Parathyroid adenoma (tissue), 2 donors: ENCODE measurements around the gene CPA5.

Experiments
- H2AFZ ChIP-seq: fragments of 300-600 bp; sonication (generic); one replicate; pipeline ENCODE4 v1.7.0; 2017; ENCODE audit warnings: antibody characterized with exemption, mild to moderate bottlenecking
- H3K27ac ChIP-seq: fragments of 300-600 bp; sonication (generic); one replicate; pipeline ENCODE4 v1.7.0; 2017
- H3K27me3 ChIP-seq: fragments of 300-600 bp; sonication (generic); one replicate; pipeline ENCODE4 v1.7.0; 2017; ENCODE audit warnings: low read length; ENCODE audit not compliant: control insufficient read depth, insufficient read depth
- H3K36me3 ChIP-seq: fragments of 300-600 bp; sonication (generic); one replicate; pipeline ENCODE4 v1.7.0; 2017; ENCODE audit warnings: low read length; ENCODE audit not compliant: control insufficient read depth, insufficient read depth
- H3K4me1 ChIP-seq: fragments of 300-600 bp; sonication (generic); one replicate; pipeline ENCODE4 v1.7.0; 2017; ENCODE audit warnings: control low read depth
- H3K4me2 ChIP-seq: fragments of 300-600 bp; sonication (generic); one replicate; pipeline ENCODE4 v1.7.0; 2017; ENCODE audit warnings: low read length
- H3K4me3 ChIP-seq: fragments of 300-600 bp; sonication (generic); one replicate; pipeline ENCODE4 v1.7.0; 2017; ENCODE audit warnings: low read depth, low read length
- H3K79me2 ChIP-seq: fragments of 300-600 bp; sonication (generic); one replicate; pipeline ENCODE4 v1.7.0; 2017; ENCODE audit warnings: control low read depth
- H3K9ac ChIP-seq: fragments of 300-600 bp; sonication (generic); one replicate; pipeline ENCODE4 v1.7.0; 2017; ENCODE audit warnings: mild to moderate bottlenecking
- H3K9me3 ChIP-seq: fragments of 300-600 bp; sonication (generic); one replicate; pipeline ENCODE4 v1.7.0; 2017; ENCODE audit warnings: low read length; ENCODE audit not compliant: control insufficient read depth
- TF ChIP-seq, protein P1 (sequence below): fragments of 300-600 bp; sonication (generic); IDR thresholded peaks from one replicate; pipeline ENCODE4 v1.7.0; 2017; ENCODE audit warnings: antibody characterized with exemption, mild to moderate bottlenecking
- donor health status: primary hyperparathyroidism.

CPA5 gene

DNA sequence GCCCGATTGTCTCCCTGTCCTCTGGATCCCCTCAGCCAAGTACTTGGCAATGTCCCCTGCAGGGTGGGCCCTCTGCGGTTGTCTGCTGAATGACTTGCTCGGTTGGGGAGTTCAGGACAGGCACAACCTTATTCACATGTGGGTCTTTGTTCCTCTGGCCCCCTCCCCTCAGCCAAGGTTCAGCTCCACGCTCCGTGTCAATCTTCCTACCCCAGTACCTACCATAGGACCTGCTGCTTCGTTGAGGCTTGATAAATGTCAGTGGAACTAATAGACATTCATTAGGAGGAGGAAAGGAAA lies 7.1 kb downstream of the CPA5 start:
- TF ChIP-seq, protein P1, sequence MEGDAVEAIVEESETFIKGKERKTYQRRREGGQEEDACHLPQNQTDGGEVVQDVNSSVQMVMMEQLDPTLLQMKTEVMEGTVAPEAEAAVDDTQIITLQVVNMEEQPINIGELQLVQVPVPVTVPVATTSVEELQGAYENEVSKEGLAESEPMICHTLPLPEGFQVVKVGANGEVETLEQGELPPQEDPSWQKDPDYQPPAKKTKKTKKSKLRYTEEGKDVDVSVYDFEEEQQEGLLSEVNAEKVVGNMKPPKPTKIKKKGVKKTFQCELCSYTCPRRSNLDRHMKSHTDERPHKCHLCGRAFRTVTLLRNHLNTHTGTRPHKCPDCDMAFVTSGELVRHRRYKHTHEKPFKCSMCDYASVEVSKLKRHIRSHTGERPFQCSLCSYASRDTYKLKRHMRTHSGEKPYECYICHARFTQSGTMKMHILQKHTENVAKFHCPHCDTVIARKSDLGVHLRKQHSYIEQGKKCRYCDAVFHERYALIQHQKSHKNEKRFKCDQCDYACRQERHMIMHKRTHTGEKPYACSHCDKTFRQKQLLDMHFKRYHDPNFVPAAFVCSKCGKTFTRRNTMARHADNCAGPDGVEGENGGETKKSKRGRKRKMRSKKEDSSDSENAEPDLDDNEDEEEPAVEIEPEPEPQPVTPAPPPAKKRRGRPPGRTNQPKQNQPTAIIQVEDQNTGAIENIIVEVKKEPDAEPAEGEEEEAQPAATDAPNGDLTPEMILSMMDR: no peak
- no peak overlapping the region for H3K9ac ChIP-seq
- H3K4me3 ChIP-seq: no peak overlapping the region
- H3K9me3 ChIP-seq: no peaks in the 10 kb centered on the region
- H2AFZ ChIP-seq: no peak overlapping the region
- no peaks in the 10 kb centered on the region for H3K27me3 ChIP-seq
- H3K36me3 ChIP-seq: no peaks in the 10 kb centered on the region
- no peak overlapping the region for H3K4me2 ChIP-seq
- H3K79me2 ChIP-seq: no peaks in the 10 kb centered on the region
- no peaks in the 10 kb centered on the region for H3K4me1 ChIP-seq
- no peak overlapping the region for H3K27ac ChIP-seq

- Histone ChIP-seq H3K27me3 (no peaks in the 10 kb centered on the region), H3K4me1 (no peaks in the 10 kb centered on the region), H3K79me2 (no peaks in the 10 kb centered on the region), H3K4me3 (no peak overlapping the region), H3K4me2 (no peak overlapping the region), H3K27ac (no peak overlapping the region), H2AFZ (no peak overlapping the region), H3K36me3 (no peaks in the 10 kb centered on the region), H3K9ac (no peak overlapping the region), H3K9me3 (no peaks in the 10 kb centered on the region)
- TF ChIP-seq, protein P1: no peak
Observed at GRCh38 chr7:130352194-130353074, 7.8 kb downstream of the CPA5 start.

DNA sequence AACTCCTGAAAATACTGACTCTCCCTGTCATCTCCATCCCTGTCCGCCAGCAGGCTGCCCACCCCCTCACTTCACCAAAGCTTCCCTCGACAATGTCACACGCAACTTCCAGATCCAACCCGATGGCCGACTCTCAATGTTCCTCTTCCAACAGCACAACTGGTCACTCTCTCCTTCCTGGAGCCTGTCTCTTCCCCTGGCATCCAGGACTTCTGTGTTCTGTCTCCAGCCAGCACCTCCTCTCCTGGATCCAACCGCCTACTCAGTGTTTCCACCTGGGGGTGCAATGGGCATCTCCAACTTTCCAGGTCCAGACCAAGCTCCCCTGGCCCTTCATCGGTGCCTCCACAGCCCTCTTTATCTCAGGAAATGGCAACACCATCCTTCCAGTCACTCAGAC lies 8.6 kb downstream of the CPA5 start:
- Histone ChIP-seq H3K9ac (no peak overlapping the region), H3K36me3 (no peaks in the 10 kb centered on the region), H3K27ac (no peak overlapping the region), H3K9me3 (no peaks in the 10 kb centered on the region), H3K4me3 (no peak overlapping the region), H3K4me1 (no peaks in the 10 kb centered on the region), H3K4me2 (no peak overlapping the region), H3K79me2 (no peaks in the 10 kb centered on the region), H3K27me3 (no peaks in the 10 kb centered on the region), H2AFZ (no peak overlapping the region)
- TF ChIP-seq, protein P1: no peak

- no peak overlapping the region for H2AFZ ChIP-seq
- H3K9me3 ChIP-seq: no peaks in the 10 kb centered on the region
- TF ChIP-seq, protein P1: no peak
- no peak overlapping the region for H3K9ac ChIP-seq
- H3K27me3 ChIP-seq: no peaks in the 10 kb centered on the region
- H3K36me3 ChIP-seq: no peaks in the 10 kb centered on the region
- no peak overlapping the region for H3K4me3 ChIP-seq
- no peaks in the 10 kb centered on the region for H3K4me1 ChIP-seq
- no peak overlapping the region for H3K4me2 ChIP-seq
- no peaks in the 10 kb centered on the region for H3K79me2 ChIP-seq
- peak overlapping the region; percentile 11 for H3K27ac ChIP-seq
Observed at GRCh38 chr7:130356121-130356875, 11.7 kb downstream of the CPA5 start.
